ENCODE measurements around the gene MESD.
A peak's percentile ranks its signal among the peaks of the same experiment; 100 is the strongest.

Gene MESD

GRCh38 chr15:80932513-80932815, 57.2 kb downstream of the MESD start:
- no peak for DNase-seq

- DNase-seq = no peak
These were observed 57.7 kb downstream of the MESD start for GRCh38 chr15:80931721-80932512.

GRCh38 chr15:80931191-80931590, 58.4 kb downstream of the MESD start:
- no peak for DNase-seq

DNA sequence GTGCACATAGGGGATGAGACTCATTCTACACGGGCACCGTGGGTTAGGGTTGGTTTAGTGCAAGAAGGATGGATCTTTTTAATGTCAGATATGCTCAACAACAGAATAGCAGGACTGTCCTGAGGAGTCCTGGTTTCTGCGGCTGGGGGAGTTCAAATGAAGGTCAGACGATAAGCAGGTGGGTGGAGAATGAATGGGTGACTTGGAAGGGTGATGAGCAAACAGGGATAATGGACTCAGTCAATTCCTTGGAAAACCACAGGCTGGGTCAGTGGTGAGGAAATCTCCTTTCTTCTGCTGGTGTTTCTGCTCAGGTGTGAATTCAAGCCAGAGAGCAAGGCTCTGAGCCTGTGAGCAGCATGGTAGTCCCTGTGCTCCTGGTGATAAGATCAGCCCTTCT, 59.9 kb downstream of the MESD start:
- DNase-seq = no peak

DNA sequence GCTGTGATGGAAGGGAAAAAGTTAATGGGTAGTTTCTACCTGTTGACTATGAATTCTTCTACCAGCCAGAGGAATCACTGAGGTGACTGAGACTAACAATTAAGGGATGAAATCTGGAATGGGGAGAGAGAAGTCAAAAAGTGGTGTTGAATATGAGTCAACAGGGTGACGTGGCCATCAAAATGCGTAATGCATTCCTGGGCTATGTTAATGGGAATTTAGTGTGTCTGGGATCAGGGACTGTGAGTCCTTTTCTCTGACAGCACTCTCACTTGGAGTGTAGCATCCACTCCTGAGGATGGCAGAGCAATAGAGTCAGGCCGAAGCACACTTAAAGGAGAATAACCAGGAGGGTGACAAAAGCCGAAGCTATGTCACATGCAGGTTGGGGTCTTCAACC, 60.4 kb downstream of the MESD start:
- DNase-seq = no peak

GRCh38 chr15:80926126-80926525, 63.5 kb downstream of the MESD start:
- no peak for DNase-seq

GRCh38 chr15:80925597-80926059, 64.0 kb downstream of the MESD start:
- DNase-seq = no peak

- no peak for DNase-seq
These were observed 65.3 kb downstream of the MESD start for GRCh38 chr15:80924278-80924677.

DNA sequence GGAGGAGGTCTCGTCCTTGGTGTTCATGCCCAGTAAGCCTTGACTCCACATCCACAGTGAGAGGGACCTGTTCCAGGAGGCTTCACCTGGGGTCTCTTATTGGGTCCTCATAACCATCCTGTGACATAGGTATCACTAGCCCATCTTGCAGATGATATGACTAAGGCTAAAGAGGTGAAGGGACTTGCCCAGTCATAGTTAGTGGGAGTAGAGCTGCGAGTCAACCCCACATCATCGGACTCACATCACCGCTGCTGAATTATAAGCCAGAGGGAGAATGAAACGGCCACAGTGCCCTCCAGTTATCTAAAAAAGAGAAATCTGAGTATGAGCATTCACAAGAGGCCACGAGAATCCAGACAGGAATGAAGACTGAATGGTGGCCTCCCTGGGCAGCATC, 66.0 kb downstream of the MESD start:
- no peak for DNase-seq

- DNase-seq = no peak
These were observed 67.7 kb downstream of the MESD start for GRCh38 chr15:80921736-80922410.

GRCh38 chr15:80920271-80920699, 69.3 kb downstream of the MESD start:
- DNase-seq = no peak

DNA sequence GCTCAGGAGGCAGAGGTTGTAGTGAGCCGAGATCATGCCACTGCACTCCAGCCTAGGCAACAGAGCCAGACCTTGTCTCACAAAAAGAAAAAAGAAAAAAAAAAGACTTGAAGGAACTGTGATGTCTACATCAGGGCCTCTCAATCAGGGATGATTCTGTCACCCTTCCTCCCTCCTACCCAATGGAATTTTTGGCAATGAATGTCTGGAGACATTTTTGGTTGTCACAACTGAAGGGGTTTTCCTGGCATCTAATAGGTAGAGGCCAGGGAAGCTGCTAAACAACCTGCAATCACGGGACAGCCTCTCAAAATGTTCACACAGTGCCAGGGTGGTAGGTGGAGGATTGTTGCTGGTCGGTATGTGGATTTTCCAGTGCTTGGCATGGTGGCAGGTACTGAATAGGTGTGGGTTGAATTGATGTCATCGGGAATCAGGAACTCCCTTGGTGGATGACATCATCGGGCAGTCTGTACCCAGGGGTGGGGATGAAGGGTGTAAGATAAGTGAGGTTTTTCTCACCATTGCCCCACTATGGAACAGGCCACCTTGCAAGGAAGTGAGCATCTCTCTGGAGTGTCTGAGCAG, 71.3 kb downstream of the MESD start:
- DNase-seq = no peak

GRCh38 chr15:80916056-80916455, 73.6 kb downstream of the MESD start:
- DNase-seq = no peak

- no peak for DNase-seq
These were observed 74.1 kb downstream of the MESD start for GRCh38 chr15:80915472-80915871.

GRCh38 chr15:80913541-80913940, 76.1 kb downstream of the MESD start:
- no peak for DNase-seq

DNA sequence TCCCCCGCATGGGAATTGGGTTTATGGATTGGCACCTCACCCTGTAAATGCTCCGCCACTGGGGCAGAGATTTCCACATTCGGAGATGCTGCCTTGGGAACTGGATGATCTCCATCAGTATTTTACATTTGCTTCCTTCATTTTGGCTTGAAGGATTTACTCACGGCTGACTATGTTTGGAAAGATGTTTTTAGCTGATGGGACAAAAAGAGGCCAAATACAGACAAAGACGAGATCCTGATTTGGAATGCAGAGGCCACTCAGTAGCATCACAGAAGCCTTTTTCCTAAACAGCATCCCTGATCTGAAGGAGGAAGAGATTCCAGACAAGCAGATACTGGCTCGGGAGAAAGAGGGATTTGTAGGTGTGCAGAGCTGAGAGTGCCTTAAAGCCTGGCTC, 76.9 kb downstream of the MESD start:
- no peak for DNase-seq

DNA sequence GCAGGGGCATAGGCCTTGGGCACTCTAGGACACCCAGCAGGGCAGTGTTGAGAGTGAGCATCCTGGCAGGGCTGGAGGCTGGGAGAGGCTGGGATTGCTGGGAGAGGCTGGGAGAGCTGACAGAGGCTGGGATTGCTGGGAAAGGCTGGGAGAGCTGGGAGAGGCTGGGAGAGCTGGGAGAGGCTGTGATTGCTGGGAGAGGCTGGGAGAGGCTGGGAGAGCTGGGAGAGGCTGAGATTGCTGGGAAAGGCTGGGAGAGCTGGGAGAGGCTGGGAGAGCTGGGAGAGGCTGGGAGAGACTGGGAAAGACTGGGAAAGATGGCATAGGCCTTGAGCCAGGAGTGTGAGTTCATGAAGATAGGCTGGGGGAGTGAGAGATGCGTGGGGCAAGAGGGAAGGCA, 77.8 kb downstream of the MESD start:
- DNase-seq = no peak

DNA sequence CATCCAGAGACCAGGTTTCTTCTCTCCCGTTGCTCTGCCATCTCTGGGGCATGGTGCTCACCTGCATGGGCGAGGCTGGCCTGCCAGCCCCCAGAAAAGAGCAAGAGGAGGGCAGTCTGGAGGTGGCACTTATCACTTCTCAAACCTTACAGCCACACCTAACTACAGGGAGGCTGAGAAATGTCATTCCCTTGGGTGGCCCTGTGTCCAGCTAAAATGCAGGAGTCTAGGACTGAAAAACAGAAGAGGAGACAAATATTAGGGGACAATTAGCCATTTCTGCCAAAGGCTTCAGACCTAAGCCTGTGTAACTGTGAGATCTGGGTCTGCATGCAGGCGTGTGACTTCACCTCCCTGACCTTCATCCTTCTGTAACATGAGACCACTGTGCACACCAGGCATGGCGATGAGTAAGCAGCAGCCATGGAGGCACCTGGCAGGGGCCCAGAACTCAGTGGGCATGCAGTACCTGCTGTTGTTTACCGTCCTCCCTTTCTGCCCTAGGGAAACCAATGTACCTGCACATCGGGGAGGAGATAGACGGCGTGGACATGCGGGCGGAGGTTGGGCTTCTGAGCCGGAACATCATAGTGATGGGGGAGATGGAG, 83.4 kb downstream of the MESD start:
- peak; percentile 10 for DNase-seq

DNA sequence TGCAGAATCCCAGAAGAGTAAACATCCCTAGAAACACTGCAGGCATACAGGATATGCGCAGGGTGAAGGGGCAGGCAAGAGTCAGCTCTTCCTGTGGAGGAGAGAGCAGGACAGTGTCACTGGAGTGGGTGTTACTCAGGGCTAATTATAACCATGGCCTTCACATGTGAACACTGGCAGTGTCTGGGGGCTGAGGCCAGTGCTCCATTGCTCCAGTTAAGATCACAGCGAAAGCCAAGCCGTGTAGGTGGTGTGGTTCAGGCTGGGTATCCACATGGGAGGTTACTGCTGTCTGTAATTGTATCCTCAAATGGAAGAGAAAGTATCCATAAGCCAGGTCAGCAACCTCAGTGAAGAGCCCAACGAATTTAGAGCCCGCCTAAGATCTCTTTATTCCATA, 84.6 kb downstream of the MESD start:
- DNase-seq = no peak

DNA sequence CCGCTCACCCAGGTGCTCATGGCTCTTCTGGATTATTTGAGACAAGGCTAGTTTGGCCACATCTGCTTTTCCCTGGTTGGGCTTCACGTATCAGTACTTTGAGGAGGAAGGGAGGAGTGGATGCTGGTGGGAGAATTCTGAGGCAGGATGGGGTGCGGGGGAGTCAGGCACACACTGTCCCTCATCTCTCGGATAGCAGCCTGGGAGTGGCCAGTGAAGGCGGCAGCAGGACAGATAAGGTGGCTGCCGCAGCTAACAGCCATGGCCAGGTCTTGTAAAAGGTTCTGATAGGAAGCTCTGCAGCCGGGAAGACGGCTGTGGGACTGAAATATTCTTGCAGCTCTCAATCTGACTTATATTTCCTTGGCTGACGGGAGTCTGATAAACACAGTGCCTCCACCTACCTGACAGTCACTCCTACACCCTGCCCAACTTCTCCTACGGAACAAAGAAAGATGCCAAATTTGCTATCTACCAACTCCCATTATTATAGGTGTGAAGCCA, 87.3 kb downstream of the MESD start:
- no peak for DNase-seq

- no peak for DNase-seq
These were observed 91.6 kb downstream of the MESD start for GRCh38 chr15:80898040-80898439.

Measured in NCI-H1105 (cell line).